HUDEP-2 (cell line): ENCODE results near the gene ADGRA1.
"Not testable (repeated sequence)": the region's sequence is repeated elsewhere in the genome, so short reads cannot be mapped to it uniquely, and the experiment has no call there.

Source experiments
- DNase-seq, 76 experiments: peaks; one replicate each; lab custom pipeline; 2025; ENCODE audit not compliant: unreplicated experiment in 76 of 76; lab: John Stamatoyannopoulos, UW

ADGRA1 gene

DNA sequence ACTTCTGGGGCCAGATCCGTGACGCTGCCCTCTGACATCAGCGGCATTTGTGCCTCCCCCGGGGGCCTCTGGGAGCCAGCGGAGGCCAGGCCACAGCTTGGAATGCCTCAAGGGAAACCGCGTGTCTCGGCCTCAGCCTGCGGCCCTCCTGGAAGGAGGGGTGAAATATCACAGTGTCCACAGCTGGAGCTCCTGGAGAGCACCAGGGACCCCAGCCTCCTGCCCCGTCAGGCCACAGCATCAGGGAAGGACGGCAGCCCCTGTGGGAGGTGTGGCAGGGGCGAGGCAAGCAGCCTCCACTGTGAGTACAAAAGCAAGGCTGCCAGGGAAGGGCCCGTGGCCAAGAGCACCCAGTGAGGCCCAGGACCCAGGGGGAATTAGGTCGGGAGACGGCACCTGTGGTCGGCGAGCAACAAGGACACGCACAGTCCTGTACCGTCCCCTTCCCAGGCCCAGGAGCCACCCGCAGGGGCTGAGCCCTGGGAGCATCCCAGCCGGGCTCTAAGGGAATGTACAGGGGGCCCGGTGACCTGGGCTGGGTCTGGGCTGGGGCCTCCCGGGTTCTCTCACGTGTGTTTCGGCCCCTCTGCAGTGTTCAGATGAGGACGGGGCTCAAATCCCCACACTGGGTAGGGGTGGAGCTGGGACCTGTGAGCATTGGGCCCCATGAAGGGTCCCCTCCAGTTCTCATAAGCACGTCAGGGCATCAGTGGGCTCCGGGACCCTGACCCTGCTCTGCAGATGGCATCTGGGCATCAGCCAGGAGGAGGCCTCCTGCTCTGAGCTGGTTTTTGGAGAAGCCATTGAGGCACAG lies 53.6 kb downstream of the ADGRA1 start:
- DNase-seq: no peak

DNA sequence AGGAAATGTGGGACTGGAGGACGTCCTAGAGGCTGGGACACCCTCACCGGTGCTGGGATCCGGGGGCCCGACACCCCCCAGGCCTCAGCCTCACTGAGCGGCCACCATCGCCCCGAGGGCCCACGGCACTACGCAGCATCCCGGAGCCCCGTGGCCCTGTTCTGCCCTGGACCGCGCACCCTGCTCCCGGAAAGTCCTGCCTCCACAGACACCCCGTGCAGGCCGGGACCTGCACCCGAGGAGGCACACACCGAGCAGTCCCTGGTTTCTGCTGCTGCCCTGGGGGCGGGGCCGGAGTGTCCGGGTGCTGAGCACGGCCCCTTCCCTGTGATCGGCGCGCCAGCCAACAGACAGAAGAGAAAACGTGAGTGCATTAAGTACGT lies 54.2 kb downstream of the ADGRA1 start:
- DNase-seq: no peak

DNA sequence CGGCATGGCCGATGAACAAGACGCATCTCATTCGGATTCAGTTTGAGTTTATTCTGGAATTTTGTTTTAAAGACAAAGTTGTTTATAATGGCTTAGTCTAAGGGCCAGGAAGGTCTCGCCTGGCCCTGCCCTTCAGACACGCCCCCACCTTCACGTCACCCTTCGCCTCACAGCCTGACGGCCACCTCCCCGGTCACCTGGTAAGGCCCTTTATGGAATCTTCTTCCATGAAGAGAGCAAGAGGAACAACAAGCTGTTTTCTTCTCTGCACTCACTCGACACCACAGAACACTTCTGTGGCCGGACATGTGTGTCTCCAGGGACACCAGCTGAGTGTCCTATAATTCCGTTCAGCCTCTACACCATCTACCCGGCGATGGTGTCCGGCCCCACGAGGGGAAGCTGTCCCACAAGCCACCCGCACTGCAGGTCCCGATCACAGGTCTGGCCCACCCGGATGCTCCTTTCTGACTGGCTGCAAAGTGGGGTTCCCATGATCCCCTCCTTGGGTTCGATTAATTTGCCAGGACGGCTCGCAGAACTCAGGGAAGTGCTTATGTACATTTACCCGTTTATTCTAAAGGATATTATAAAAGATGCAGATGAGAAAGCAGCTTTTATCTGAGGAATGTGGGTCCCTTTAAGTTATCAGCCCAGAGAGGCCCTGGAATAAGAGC lies 54.9 kb downstream of the ADGRA1 start:
- DNase-seq: no peak

DNA sequence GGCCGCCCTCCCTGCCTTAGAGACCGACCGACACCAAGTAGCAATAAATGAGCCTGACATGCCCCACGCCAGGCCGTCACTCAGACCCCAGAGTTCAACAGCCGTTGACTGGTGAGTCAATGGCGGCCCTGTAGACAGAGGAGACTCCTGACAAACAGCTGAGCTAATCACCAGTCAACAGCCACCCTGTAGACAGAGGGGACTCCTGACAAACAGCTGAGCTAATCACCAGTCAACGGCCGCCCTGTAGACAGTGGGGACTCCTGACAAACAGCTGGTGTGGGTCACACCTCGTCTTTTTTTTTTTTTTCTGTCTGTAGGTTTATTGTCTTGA lies 55.4 kb downstream of the ADGRA1 start:
- peak in 13 of 76 experiments; percentile 13 to 64 (median 31) for DNase-seq

DNA sequence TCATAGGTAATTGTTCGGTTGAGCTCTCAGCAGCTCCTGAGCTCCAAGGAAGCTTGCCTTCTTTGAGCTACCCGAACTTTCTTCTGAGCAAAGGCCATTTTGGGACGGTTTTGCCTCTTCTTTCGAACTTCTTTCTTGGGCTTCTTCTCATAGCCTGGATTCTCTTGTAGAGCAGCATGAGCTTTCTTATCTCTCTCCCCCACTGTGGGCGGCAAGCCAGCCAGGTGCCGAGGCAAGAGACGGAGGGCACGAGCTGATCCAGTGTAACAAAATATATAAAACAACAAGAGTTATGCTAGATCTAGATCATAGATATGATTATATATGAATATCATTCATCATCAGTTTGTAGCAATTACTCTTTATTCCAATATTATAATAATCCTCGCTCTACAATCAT lies 55.8 kb downstream of the ADGRA1 start:
- peak in 24 of 76 experiments; percentile 14 to 72 (median 46) for DNase-seq

DNA sequence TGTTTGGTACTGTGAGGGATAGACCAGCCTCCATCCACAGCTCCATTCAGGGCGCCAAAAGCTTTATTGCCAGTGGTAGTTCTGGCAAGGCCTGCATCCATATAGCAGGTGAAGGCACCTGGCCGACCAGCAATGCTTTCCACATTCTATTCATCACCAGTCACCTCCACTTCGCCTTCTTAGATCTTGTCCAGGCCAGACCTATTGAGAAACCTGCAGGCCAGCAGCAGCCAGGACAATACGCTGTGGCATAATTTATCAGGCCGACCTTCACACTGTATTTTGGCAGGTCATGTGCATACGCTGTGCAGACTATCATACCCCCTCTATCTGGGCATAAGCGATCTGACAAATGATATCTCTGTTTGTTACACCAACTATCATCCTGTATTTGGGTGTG lies 57.0 kb downstream of the ADGRA1 start:
- DNase-seq: no peak

DNA sequence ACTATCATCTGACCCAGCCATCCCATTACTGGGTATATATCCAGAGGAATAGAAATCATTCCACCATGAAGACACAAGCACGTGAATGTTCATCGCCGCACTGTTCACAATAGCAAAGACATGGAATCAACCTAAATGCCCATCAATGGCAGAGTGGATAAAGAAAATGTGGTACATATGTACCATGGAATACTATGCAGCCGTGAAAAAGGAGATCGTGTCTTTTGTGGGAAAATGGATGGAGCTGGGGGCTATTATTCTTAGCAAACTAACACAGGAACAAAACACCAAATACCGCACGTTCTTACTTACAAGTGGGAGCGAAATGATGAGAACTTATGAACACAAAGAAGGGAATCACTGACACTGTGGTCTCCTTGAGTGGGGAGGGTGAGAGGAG lies 62.5 kb downstream of the ADGRA1 start:
- DNase-seq: no peak

DNA sequence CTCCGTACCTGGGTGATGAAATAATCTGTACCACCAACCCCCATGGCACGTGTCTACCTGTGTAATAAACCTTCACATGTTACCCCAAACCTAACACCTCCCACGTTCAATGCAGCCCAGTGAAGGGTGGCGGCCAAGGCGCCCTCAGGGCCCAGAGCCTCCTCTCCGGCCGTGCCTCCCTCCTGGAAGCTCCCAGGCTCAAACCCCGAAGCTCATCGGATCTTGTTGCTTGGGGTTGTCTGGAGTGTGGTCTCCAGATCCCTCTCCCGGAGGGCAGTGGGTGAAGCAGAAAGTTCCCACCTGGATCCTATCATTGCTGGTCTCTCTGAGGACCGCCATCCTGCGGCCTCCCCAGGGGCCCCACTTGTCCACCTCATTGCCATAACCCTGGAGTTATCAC lies 62.9 kb downstream of the ADGRA1 start:
- DNase-seq: no peak

DNA sequence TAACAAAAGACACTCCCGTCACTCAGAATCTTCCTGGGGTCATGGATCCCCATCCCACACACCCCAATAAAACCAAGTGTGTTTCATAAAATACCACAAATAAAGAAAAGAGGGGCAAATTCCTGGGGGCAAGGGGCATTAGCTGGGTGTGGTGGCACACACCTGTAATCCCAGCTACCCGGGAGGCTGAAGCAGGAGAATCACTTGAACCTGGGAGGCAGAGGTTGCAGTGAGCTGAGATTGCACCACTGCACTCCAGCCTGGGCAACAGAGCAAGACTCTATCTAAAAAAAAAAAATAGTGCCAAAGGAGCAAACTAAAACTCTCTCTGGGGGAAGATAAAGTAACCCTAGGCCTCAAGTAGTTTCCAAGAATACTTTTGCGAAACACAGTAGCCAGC lies 63.3 kb downstream of the ADGRA1 start:
- DNase-seq: not testable (repeated sequence)

DNA sequence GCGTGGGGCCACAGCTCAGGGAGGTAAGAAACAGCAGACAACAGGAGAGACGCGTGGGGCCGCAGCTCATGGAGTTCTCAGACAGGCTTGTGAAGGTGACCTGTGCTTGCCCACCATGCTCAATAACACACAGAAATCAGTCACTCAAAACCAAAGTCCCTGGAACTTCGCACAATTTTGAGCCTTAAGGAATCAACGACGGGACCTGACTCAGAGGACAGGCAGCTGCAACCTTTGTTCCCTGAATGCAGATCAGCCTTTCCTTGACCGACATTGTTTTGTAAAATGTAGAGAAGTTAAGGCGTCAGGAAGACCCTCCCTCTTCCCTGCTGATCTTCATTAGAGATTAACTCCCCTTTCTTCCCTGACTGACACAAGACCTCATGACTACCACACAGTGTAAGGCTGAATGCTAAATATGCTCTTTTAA lies 63.8 kb downstream of the ADGRA1 start:
- DNase-seq: no peak

DNA sequence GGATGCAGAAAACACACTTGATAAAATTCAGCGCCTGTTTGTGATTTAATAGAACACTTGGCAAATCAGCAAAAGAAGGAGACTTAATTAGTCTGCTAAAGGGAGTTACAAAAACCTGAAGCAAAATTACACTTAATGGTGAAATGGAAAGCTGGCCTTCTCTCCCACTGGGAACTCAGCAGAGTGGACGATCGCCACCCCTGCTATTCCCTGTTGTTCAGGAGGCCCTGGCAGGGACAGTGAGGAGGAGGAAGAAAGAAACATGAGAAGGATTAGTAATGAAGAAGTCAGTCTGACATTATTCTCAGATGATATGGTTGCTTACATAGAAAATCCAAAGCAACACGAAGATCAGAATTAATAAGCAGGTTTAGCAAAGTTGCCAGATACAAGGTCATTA lies 66.7 kb downstream of the ADGRA1 start:
- no peak for DNase-seq

DNA sequence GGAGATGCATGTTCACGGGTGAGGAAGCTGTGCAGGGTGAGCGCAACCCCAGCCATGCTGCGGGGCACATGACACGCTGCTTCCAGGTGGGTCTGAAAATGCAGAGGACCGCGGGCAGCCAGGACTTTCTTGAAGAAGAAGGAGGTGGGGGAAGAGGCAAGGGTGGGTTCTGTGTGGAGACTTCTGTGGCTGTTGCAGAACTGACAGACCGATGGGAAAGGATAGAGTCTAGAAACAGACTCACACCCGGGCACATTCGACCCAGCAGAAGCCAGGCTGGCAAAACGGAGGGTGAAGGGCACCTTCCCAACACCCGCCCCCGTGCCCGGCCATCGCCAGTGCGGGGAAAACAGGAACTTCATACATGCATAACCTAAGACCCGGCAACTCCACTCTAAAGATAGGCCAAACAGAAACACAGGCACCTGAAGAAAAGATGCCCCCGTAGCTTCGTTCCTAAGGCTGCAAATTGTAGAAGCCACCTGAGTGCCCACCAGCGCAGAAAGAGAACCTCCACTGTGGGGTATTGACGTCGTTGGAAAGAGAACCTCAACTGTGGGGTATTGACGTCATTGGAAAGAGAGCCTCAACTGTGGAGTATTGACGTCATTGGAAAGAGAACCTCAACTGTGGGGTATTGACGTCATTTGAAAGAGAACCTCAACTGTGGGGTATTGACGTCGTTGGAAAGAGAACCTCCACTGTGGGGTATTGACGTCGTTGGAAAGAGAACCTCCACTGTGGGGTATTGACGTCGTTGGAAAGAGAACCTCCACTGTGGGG lies 67.5 kb downstream of the ADGRA1 start:
- DNase-seq: no peak

DNA sequence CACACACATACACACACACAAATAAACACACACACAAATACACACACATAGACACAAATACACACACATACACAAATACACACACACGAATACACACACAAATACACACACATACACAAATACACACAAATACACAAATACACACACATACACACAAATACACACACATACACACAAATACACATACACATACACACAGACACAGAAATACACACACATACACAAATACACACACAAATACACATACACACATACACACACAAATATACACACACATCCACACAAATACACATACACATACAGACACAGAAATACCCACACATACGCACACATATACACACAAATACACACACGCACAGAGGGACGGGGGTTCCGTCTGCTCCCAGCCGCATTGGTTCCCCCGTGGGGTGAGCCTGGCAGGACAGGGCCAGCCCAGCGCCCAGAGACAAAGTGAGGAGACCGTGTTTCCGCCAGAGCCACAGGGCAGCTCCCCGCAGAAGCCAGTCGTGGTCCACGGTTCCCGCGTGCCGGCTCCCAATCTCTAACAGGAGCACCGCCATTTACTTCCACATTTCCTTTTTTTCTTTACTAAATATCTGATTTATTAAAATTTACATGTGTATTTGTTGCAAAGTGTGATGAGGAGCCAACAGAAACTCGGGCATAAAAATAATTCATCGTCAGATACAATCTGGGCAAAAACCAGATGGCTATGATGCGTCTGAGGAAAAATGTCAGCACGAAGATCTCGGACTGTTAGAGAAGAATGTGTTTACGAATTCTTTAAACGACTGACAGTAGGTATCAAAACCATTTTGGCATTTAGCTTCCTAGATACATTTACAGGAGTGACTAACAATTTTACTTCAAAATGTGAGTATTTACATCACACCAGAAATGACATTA lies 69.2 kb downstream of the ADGRA1 start:
- no peak for DNase-seq

DNA sequence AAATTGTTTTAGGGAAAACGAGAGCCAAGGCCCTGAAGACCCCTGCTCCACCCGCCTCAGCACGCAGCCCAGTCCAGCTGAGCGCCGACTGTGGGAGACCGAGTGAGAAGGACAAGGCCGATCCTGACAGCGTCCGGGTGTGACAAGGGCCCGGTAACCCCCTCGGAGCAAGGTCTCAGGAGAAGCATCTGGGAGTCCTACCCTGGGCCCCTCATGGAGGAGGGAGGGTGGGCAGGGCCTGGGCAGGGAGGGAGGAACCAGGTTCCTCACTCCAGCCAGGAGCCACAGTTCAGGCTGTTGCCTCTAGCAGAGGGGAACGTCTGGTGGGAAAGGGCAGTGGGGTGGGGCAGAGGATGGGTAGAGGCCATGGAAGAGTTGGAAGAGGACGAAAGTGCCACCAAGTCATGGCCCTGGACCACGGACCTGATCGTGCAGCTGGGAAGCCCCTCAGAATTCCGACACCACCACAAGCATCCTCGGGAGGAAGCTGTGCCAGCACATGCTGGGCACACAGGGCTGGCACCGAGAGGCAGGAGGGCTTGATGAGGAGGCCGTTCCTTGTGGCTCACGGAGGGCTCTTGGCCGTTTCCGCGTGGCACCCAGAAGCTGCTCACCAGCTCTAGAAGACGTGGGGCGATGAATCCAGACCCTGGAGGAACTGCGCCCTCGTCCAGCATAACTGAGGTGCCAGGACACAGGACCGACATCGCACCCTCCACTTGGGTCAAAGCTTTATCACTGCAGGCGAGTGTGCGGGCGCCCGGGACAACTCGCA lies 70.1 kb downstream of the ADGRA1 start:
- no peak for DNase-seq

DNA sequence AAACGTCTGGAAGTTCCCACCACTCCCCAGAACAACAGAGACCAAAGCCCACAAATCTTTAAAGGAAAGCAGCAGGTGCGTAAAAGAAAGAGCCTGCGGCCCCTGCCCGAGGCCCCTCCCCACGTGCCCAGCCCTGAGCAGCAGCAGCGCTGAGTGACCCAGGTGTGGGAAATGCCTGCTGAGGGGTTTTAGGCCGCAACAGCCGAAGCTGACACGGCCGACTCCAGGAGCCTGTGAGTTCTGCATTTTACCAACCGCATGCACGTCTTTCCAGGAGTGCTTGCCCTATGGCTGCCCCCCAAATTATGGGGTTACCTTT lies 70.7 kb downstream of the ADGRA1 start:
- no peak for DNase-seq

DNA sequence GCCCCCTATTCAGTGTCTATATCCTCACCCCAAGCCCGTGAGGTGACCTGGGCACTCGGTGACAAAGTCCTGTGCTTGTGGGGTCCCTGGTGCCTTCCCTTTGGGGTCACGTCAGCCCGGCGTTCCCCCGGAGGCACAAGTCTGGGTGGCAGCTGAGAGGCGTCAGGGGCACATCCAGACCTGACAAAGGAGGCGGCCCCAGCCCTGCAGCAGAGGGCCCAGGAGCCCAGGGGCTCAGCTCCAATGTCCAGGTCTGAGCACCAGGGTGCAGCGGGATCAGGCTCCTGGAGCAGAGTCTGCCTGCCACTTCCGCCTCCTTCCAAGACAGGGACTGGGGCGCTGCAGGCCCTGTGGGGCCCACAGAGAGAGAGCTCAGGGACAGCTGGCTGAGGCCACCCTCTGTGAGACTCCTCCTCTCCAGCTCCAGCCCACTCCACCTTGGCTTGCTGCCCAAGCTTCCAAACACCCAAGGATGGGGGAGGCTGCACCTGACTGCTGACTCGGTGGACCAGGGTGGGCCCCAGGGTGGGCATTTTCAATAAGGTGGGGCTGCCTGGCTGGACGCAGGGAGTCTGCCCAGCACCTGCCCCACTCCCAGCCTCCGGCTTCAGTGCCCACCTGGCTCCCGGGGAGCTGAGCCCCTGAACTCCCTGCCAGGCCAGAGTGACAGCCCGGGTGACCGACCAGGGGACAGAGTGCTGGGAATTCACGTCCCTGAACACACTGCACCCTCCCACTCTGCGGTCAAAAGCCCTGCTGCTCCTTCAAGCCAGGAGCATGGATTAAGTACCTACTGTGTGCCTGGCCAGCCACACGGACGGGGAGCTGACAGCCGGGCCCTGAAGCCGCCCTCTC lies 71.3 kb downstream of the ADGRA1 start:
- DNase-seq: no peak

DNA sequence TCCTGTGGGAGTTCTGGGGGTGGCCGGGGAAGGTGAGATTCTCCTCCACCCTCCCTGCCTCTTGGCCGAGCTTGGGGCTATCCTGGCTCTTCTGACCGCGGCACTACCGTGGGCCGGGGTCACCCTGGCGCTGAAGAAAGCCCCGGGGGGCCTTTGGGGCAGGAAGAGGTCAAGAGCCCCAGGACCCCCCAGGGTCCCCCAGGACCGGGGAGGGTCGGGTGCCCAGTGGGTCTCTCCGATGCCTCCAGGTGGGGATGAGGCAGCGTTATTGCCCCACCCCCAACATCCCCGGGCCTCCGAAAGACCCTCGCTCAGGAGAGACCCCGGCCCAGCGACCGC lies 71.9 kb downstream of the ADGRA1 start:
- no peak for DNase-seq

DNA sequence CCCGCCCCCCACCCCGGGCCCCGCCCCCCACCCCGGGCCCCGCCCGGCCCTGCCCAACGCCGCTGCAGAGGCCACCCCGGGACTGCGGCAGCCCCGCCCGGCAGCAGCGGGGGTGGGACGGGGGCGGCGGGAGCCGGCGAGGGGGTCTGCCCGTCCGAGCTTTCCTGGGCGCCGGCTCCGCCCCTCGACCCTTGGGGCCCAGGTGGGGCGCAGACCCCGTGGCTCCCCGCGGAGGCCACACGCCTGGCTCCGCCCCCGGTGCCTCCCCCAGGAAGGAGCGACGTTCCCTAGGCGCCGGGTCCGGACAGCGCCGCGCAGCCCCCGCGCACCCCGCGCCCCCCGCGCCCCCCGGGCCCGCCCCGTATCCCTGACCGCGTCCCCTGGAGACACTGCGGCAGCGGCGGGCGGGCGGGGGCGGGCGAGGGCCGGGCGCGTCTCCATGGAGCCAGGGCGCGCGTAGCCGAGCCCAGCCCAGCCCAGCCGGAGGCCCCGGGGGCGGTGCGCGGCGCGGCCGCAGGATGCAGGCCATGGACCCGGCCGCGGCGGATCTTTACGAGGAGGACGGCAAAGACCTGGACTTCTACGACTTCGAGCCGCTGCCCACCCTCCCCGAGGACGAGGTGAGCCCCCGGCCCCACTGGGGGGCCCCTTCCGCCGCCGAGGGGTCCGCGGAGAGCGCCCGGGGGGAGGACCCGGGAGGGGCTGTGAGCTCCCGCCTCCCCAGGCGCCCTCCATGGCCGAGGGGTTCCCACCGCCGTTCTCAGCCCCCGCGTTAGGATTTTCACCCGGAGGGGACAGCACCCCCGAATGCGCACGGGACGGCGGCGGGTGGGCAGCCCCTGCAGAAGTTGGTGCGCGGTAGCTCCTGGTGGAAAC lies 72.5 kb downstream of the ADGRA1 start, which contains the start of gene KNDC1:
KNDC1 (plus strand) TSS at position 270 of the 876 bp plus-strand sequence; CDS start at position 519, 249 bp downstream.
- DNase-seq: peak in 16 of 76 experiments; percentile 7 to 62 (median 20)
